Calu3 (cell line): Measurements from ENCODE around the gene SCN1B. TPM values are rescaled to one million over a fixed set of nuclear protein-coding genes. Genes with fewer than 3 reads are reported as not detected.

Source experiments
- BruUV-seq: library from RNA; stranded (reverse); fragments of 400-500 nt; replicated peaks from 2 replicates; lab custom pipeline; 2021; lab: Mats Ljungman, UMichigan
- CTCF ChIA-PET: fragments of 300-600 bp; sonication (Branson Sonifier 250); formaldehyde crosslinking; loops from one replicate; lab custom pipeline; 2022; ENCODE audit warnings: antibody characterized with exemption; lab: Charles Lee
- DNase-seq: peaks from one replicate; pipeline ENCODE4 v3.0.0; 2022
- H3K27ac Mint-ChIP-seq: one replicate; pipeline ENCODE4 v1.8.0; 2022; ENCODE audit warnings: mixed read lengths; ENCODE audit not compliant: unreplicated experiment
- H3K27me3 Mint-ChIP-seq: one replicate; pipeline ENCODE4 v1.8.0; 2022; ENCODE audit warnings: mixed read lengths; ENCODE audit not compliant: unreplicated experiment
- H3K36me3 Mint-ChIP-seq: one replicate; pipeline ENCODE4 v1.8.0; 2022; ENCODE audit warnings: mild to moderate bottlenecking, moderate library complexity, mixed read lengths; ENCODE audit not compliant: insufficient read depth, unreplicated experiment
- H3K4me1 Mint-ChIP-seq: one replicate; pipeline ENCODE4 v1.8.0; 2022; ENCODE audit warnings: mild to moderate bottlenecking, low read depth, mixed read lengths; ENCODE audit not compliant: unreplicated experiment
- H3K4me3 Mint-ChIP-seq: one replicate; pipeline ENCODE4 v1.8.0; 2022; ENCODE audit warnings: mild to moderate bottlenecking, low read depth, moderate library complexity, mixed read lengths; ENCODE audit not compliant: unreplicated experiment
- H3K9me3 Mint-ChIP-seq: one replicate; pipeline ENCODE4 v1.8.0; 2022; ENCODE audit warnings: low read depth, mixed read lengths; ENCODE audit not compliant: unreplicated experiment
- intact Hi-C: fragments of 100-400 bp; cut with micrococcal nuclease; formaldehyde crosslinking; loops from one replicate; pipeline ENCODE4 v1.10.0; 2022; ENCODE audit not compliant: unreplicated experiment
- total RNA-seq: library from RNA; stranded (reverse); gene quantifications from 2 replicates; pipeline ENCODE4 v1.2.3, GENCODE V29; 2022
- TF ChIP-seq, protein P1 (sequence below): fragments of 200-600 bp; IDR thresholded peaks from one replicate; pipeline ENCODE4 v1.8.0; 2022; ENCODE audit warnings: antibody characterized with exemption; ENCODE audit not compliant: unreplicated experiment

SCN1B gene
- total RNA-seq, 1 experiment from 2014 or later: 1.4 TPM

DNA sequence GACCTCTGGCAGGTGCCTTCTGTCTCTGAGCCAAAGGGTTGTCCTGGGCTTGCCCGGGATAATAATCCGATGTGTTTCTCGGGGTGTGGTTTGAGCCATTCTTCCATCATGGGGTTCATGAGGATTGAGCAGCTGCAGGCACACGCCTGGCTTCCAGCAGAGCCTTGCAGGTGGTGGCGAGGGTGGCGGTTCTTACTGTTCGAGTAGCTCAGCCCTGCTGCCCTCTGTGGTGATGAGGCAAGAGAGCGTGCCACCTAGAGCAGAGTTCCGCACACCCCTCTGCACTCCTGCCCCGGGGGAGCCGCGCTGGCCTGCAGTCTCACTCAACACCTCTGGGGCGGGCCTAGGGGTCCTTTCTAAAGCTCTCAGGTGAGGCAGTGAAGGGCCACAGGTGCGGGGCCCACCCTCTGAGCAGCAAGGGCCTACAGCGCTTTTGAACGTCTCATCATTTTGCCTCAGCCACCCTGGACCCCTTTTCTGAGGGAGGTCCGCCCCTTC lies 3.8 kb downstream of the SCN1B start:
- Mint-ChIP-seq H3K4me1 (peaks cover 10% of the 10 kb centered on the region), H3K27ac (no peak overlapping the region), H3K36me3 (peaks cover 14% of the 10 kb centered on the region), H3K9me3 (no peaks in the 10 kb centered on the region), H3K27me3 (peaks cover 42% of the 10 kb centered on the region), H3K4me3 (no peak overlapping the region)
- TF ChIP-seq, protein P1, sequence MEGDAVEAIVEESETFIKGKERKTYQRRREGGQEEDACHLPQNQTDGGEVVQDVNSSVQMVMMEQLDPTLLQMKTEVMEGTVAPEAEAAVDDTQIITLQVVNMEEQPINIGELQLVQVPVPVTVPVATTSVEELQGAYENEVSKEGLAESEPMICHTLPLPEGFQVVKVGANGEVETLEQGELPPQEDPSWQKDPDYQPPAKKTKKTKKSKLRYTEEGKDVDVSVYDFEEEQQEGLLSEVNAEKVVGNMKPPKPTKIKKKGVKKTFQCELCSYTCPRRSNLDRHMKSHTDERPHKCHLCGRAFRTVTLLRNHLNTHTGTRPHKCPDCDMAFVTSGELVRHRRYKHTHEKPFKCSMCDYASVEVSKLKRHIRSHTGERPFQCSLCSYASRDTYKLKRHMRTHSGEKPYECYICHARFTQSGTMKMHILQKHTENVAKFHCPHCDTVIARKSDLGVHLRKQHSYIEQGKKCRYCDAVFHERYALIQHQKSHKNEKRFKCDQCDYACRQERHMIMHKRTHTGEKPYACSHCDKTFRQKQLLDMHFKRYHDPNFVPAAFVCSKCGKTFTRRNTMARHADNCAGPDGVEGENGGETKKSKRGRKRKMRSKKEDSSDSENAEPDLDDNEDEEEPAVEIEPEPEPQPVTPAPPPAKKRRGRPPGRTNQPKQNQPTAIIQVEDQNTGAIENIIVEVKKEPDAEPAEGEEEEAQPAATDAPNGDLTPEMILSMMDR: no peak
- CTCF ChIA-PET: no interaction called here
- BruUV-seq: no TSS peak
- DNase-seq: no peak
- intact Hi-C loops: no loop called here

GRCh38 chr19:35034588-35035382 lies 4.5 kb downstream of the SCN1B start:
- no peaks in the 10 kb centered on the region for H3K9me3 Mint-ChIP-seq
- TF ChIP-seq, protein P1: no peak
- peaks cover 10% of the 10 kb centered on the region for H3K4me1 Mint-ChIP-seq
- H3K27ac Mint-ChIP-seq: no peak overlapping the region
- no peak overlapping the region for H3K4me3 Mint-ChIP-seq
- intact Hi-C loops: no loop called here
- BruUV-seq: no TSS peak
- peaks cover 35% of the 10 kb centered on the region for H3K27me3 Mint-ChIP-seq
- no peak for DNase-seq
- H3K36me3 Mint-ChIP-seq: peaks cover 11% of the 10 kb centered on the region
- CTCF ChIA-PET: no interaction called here

- CTCF ChIA-PET: interaction anchor here (0.9 to 1.3 kb wide), 3 partner anchors 18 to 104 kb away, joined by 3 to 4 read pairs (median 3); no protein-coding TSS in a partner anchor
- no peak for DNase-seq
- peaks cover 23% of the 10 kb centered on the region for H3K4me1 Mint-ChIP-seq
- H3K4me3 Mint-ChIP-seq: no peak overlapping the region
- no peak overlapping the region for H3K27ac Mint-ChIP-seq
- H3K36me3 Mint-ChIP-seq: peaks cover 11% of the 10 kb centered on the region
- BruUV-seq: no TSS peak
- no peaks in the 10 kb centered on the region for H3K9me3 Mint-ChIP-seq
- TF ChIP-seq, protein P1: no peak
- intact Hi-C loops: no loop called here
- peaks cover 7% of the 10 kb centered on the region for H3K27me3 Mint-ChIP-seq
Observed at GRCh38 chr19:35037716-35038622, 7.7 kb downstream of the SCN1B start.

DNA sequence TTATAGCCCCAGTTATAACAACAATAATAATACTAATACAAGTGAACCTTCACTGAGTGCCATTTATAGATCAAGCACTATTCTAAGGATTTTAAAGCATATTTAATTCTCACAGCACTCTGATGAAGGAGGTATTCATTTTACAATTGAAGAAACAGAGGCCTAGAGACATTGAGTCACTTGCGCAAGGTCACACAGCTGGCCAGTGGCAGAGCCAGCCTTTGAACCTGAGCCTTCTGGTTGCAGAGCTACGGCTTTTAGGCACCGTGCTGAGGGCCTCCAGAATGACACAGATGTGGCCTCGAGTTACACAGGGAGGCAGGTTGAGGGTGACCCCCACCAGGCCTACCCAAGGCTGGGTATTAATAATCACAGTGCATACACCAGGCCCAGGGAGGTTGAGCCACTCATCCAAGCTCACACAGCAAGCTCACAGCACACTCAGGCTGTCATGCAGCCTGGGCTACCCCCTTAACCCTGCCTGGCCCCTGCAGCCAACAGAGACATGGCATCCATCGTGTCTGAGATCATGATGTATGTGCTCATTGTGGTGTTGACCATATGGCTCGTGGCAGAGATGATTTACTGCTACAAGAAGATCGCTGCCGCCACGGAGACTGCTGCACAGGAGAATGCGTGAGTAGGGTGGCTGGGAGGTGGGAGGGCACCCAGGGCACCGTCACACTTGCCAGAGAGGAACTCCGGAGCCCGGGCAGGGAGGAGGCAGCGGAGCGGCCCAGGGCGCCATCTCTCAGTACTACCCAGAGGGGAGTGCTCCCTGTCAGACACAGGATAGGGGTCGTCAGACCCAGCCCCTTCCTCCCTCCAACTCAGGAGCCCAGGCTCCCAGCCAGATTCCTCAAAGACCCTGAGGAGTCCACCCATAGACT lies 8.6 kb downstream of the SCN1B start:
- Mint-ChIP-seq H3K36me3 (peaks cover 11% of the 10 kb centered on the region), H3K9me3 (no peaks in the 10 kb centered on the region), H3K4me1 (peaks cover 24% of the 10 kb centered on the region), H3K27me3 (no peaks in the 10 kb centered on the region), H3K4me3 (no peak overlapping the region), H3K27ac (no peak overlapping the region)
- BruUV-seq: no TSS peak
- CTCF ChIA-PET: interaction anchor here (0.7 to 1.3 kb wide), 4 partner anchors 17 to 103 kb away, joined by 3 to 4 read pairs (median 3); no protein-coding TSS in a partner anchor
- TF ChIP-seq, protein P1: no peak
- DNase-seq: no peak
- intact Hi-C loops: no loop called here
